GM21447 (cell line): ENCODE measurements around the gene PLCXD1.
A peak's percentile ranks its signal among the peaks of the same experiment; 100 is the strongest.
"Not testable (repeated sequence)": the region's sequence is repeated elsewhere in the genome, so short reads cannot be mapped to it uniquely, and the experiment has no call there.

Experiments used
- ATAC-seq: cut with Tn5 transposase; IDR thresholded peaks from one replicate; pipeline ENCODE4 v1.9.1; 2021; ENCODE audit not compliant: unreplicated experiment

PLCXD1 gene

GRCh38 chrX:281166-281999 lies at the start of gene PLCXD1:
Gene PLCXD1, plus strand, starts transcription at chrX:281381. Its CDS starts 2,807 bp downstream, at chrX:284188.
- ATAC-seq: peak; percentile 39

GRCh38 chrX:231637-232277 lies 49.4 kb upstream of the PLCXD1 start:
- peak; percentile 95 for ATAC-seq

- not testable (repeated sequence) for ATAC-seq
Observed at GRCh38 chrX:232278-232655, 48.9 kb upstream of the PLCXD1 start.

GRCh38 chrX:236201-236600 lies 45.0 kb upstream of the PLCXD1 start:
- not testable (repeated sequence) for ATAC-seq

- ATAC-seq: no peak
Observed at GRCh38 chrX:250965-251364, 30.2 kb upstream of the PLCXD1 start.

- ATAC-seq: not testable (repeated sequence)
Observed at GRCh38 chrX:251396-252243, 29.6 kb upstream of the PLCXD1 start.

- ATAC-seq: no peak
Observed at GRCh38 chrX:252244-252956, 28.8 kb upstream of the PLCXD1 start.

- ATAC-seq: no peak
Observed at GRCh38 chrX:252957-253291, 28.3 kb upstream of the PLCXD1 start.

GRCh38 chrX:253451-254297 lies 27.5 kb upstream of the PLCXD1 start:
- no peak for ATAC-seq

GRCh38 chrX:254630-255215 lies 26.5 kb upstream of the PLCXD1 start:
- ATAC-seq: no peak

GRCh38 chrX:255923-256331 lies 25.3 kb upstream of the PLCXD1 start:
- ATAC-seq: no peak

- ATAC-seq: not testable (repeated sequence)
Observed at GRCh38 chrX:257054-257453, 24.1 kb upstream of the PLCXD1 start.

GRCh38 chrX:257681-258289 lies 23.4 kb upstream of the PLCXD1 start:
- ATAC-seq: no peak

GRCh38 chrX:258291-259040 lies 22.7 kb upstream of the PLCXD1 start:
- ATAC-seq: no peak

GRCh38 chrX:259692-260355 lies 21.4 kb upstream of the PLCXD1 start:
- peak; percentile 56 for ATAC-seq

GRCh38 chrX:261167-261918 lies 19.8 kb upstream of the PLCXD1 start:
- no peak for ATAC-seq

- no peak for ATAC-seq
Observed at GRCh38 chrX:261919-262352, 19.2 kb upstream of the PLCXD1 start.
